HCT116 (cell line): ENCODE measurements around the gene TCHP. TPM values are rescaled to one million over a fixed set of nuclear protein-coding genes. Genes with fewer than 3 reads are reported as not detected.

Experiments
- ATAC-seq: fragments of 200-7000 bp; cut with Tn5 transposase; 2 replicates; pipeline ENCODE4 v1.9.1; 2020; ENCODE audit warnings: mild to moderate bottlenecking, moderate library complexity
- BruUV-seq: library from RNA; stranded (reverse); fragments of 400-500 nt; replicated peaks from 2 replicates; lab custom pipeline; 2021; lab: Mats Ljungman, UMichigan
- CTCF ChIA-PET: fragments of 300-600 bp; sonication (Branson Sonifier 250); formaldehyde crosslinking; loops from one replicate; lab custom pipeline; 2021; ENCODE audit warnings: antibody characterized with exemption; lab: Charles Lee
- POLR2A ChIA-PET: fragments of 300-600, 350-600 bp; sonication (Branson Sonifier 250); formaldehyde crosslinking; loops from one replicate; lab custom pipeline; 2021; ENCODE audit warnings: antibody characterized with exemption; lab: Charles Lee
- RAD21 ChIA-PET, 2 experiments: fragments of 300-600 bp; sonication (Branson Sonifier 250); formaldehyde crosslinking; loops; one replicate each; lab custom pipeline; 2023; ENCODE audit warnings: low total read pairs in 2 of 2; ENCODE audit not compliant: uncharacterized antibody in 2 of 2, unreplicated experiment in 2 of 2, low non-redundant PET in 1 of 2; lab: Charles Lee
- DNase-seq: peaks from one replicate; pipeline ENCODE4 v3.0.0-alpha.2; 2010; ENCODE audit warnings: low read depth, low spot score
- H2AFZ ChIP-seq: fragments of 200-600 bp; shearing (Covaris generic), sonication (generic); 2 replicates; pipeline ENCODE4 v1.6.1; 2017; ENCODE audit warnings: low read depth, mixed run types, mixed read lengths, antibody characterized with exemption, low read length; ENCODE audit not compliant: poor library complexity, severe bottlenecking
- H3K27ac ChIP-seq: 2 replicates; pipeline ENCODE4 v1.5.1; 2012; ENCODE audit warnings: low read depth, low read length
- H3K27me3 ChIP-seq: fragments of 200-600 bp; sonication (generic); 2 replicates; pipeline ENCODE4 v1.6.1; 2016; ENCODE audit warnings: mixed run types, low read length, mixed read lengths; ENCODE audit not compliant: insufficient read depth
- H3K36me3 ChIP-seq, 2 experiments: fragments of 200-500 bp in 1 of 2; fragments of 200-600 bp in 1 of 2; sonication (Bioruptor generic) in 1 of 2; sonication (generic) in 1 of 2; 2 replicates each; pipeline versions ENCODE4 v1.5.1 to v1.6.1; 2014 to 2016; ENCODE audit warnings: low read length in 2 of 2, inconsistent platforms in 1 of 2, mixed read lengths in 1 of 2, mixed run types in 1 of 2; ENCODE audit not compliant: insufficient read depth in 2 of 2, control insufficient read depth in 1 of 2
- H3K4me1 ChIP-seq, 2 experiments: fragments of 200-600 bp in 1 of 2; sonication (generic) in 1 of 2; 2 replicates each; pipeline versions ENCODE4 v1.5.1 to v1.6.1; 2012 to 2017; ENCODE audit warnings: low read length in 2 of 2, inconsistent platforms in 1 of 2, mild to moderate bottlenecking in 1 of 2, mixed read lengths in 1 of 2, mixed run types in 1 of 2, moderate library complexity in 1 of 2; ENCODE audit not compliant: insufficient read depth in 2 of 2, control insufficient read depth in 1 of 2
- H3K4me2 ChIP-seq: fragments of 200-600 bp; sonication (generic); 2 replicates; pipeline ENCODE4 v1.6.1; 2017; ENCODE audit warnings: mixed run types, low read length, mixed read lengths
- H3K4me3 ChIP-seq, 2 experiments: fragments of 200-600 bp in 1 of 2; sonication (generic) in 1 of 2; replicated peaks in 1 of 2; 2 replicates each; pipeline ENCODE4 v1.5.1; 2011 to 2016; ENCODE audit warnings: low read length in 2 of 2, control low read depth in 1 of 2, low read depth in 1 of 2, mild to moderate bottlenecking in 1 of 2, mixed read lengths in 1 of 2, mixed run types in 1 of 2
- H3K79me2 ChIP-seq: fragments of 200-600 bp; sonication (generic); 2 replicates; pipeline ENCODE4 v1.6.1; 2017; ENCODE audit warnings: mild to moderate bottlenecking, mixed run types, low read length, moderate library complexity, mixed read lengths; ENCODE audit not compliant: insufficient read depth
- H3K9ac ChIP-seq: fragments of 200-600 bp; sonication (generic); 2 replicates; pipeline ENCODE4 v1.6.1; 2016; ENCODE audit warnings: low read length, mixed read lengths
- H3K9me2 ChIP-seq: fragments of 200-600 bp; sonication (generic), shearing (Covaris generic); 2 replicates; pipeline ENCODE4 v1.6.1; 2017; ENCODE audit warnings: mixed run types, mild to moderate bottlenecking, moderate library complexity; ENCODE audit not compliant: insufficient read depth
- H3K9me3 ChIP-seq, 2 experiments: fragments of 200-500 bp in 1 of 2; fragments of 200-600 bp in 1 of 2; sonication (Bioruptor generic) in 1 of 2; sonication (generic) in 1 of 2; 2 replicates each; pipeline ENCODE4 v1.6.1; 2014 to 2017; ENCODE audit warnings: low read length in 2 of 2, mixed read lengths in 2 of 2, inconsistent platforms in 1 of 2, low read depth in 1 of 2, mild to moderate bottlenecking in 1 of 2, mixed run types in 1 of 2, moderate library complexity in 1 of 2; ENCODE audit not compliant: control insufficient read depth in 1 of 2, insufficient read depth in 1 of 2
- H4K20me1 ChIP-seq: fragments of 200-600 bp; sonication (generic), shearing (Covaris generic); 2 replicates; pipeline ENCODE4 v1.6.1; 2017; ENCODE audit warnings: mixed run types, mild to moderate bottlenecking, moderate library complexity; ENCODE audit not compliant: insufficient read depth
- CEBPB ChIP-seq: IDR thresholded peaks from 2 replicates; pipeline ENCODE4 v1.6.1; 2012; ENCODE audit warnings: low read depth
- EGR1 ChIP-seq: IDR thresholded peaks from 2 replicates; pipeline ENCODE4 v1.6.1; 2012; ENCODE audit warnings: low read depth
- FOSL1 ChIP-seq: IDR thresholded peaks from 2 replicates; pipeline ENCODE4 v1.6.1; 2012; ENCODE audit warnings: low read depth
- POLR2A ChIP-seq: IDR thresholded peaks from 2 replicates; pipeline ENCODE4 v1.7.0; 2011; ENCODE audit warnings: borderline replicate concordance; ENCODE audit not compliant: insufficient read depth, insufficient read length; ENCODE audit errors: extremely low read depth
- POLR2AphosphoS5 ChIP-seq: IDR thresholded peaks from 2 replicates; pipeline ENCODE4 v1.6.1; 2011; ENCODE audit warnings: mild to moderate bottlenecking, low read depth, low read length, moderate library complexity
- SRF ChIP-seq: IDR thresholded peaks from 2 replicates; pipeline ENCODE4 v1.6.1; 2012; ENCODE audit warnings: low read depth
- TCF7L2 ChIP-seq: IDR thresholded peaks from 2 replicates; pipeline ENCODE4 v1.7.0; 2011; ENCODE audit warnings: borderline replicate concordance, inconsistent platforms; ENCODE audit not compliant: insufficient read depth, insufficient read length; ENCODE audit errors: extremely low read depth
- ZBTB33 ChIP-seq: IDR thresholded peaks from 2 replicates; pipeline ENCODE4 v1.6.1; 2011; ENCODE audit warnings: mild to moderate bottlenecking, low read length, moderate library complexity; ENCODE audit not compliant: insufficient replicate concordance; ENCODE audit errors: extremely low read depth
- intact Hi-C: fragments of 100-400 bp; cut with micrococcal nuclease; formaldehyde crosslinking; loops from 2 replicates; pipeline ENCODE4 v1.10.0; 2022
- total RNA-seq: library from RNA; stranded (reverse); gene quantifications from one replicate; pipeline ENCODE4 v1.2.1, GENCODE V29; 2021; ENCODE audit not compliant: unreplicated experiment
- TF ChIP-seq, protein P1 (sequence below): IDR thresholded peaks from 2 replicates; pipeline ENCODE4 v1.6.1; 2012; ENCODE audit warnings: low read depth

TCHP gene
- total RNA-seq, 1 experiment from 2014 or later = 17.3 TPM

DNA sequence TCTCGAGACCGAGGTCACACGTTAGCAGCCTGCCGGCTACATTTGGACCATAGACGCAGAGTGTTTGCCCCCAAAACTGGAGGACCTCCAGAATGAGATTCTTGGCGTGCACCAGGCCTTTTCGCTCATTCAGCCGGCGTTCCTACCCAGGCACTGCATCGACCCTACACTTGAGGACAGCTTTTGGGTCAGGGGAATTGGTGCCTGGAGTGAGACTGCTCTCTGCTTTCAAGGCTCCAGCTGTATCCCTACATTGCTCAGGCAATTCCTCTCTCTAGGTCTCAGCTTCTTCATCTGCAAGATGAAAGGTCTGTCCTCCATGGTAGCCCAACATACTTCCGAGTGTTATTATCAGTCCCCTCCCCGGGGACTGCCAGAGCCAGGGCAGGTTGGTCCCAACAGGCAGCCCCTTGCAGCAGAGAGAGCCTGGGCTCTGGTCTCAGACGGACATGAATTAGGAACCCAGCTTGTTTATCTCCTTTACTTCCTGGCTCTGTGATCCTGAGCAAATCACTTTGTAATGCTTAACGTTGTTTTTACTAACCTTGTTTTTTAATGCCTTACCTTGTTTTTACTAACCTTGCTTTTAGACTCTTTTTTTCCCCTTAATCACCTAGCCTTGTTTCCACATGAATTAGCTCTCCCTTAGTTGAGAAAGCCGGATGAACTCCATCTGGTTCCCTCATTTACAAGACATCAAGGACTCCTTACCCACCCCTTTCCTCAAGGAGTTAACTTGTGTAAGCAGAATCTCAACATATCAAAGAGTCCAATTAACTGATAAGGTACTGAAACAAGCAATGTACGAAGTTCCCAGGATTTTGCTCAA lies 892 bp downstream of the TCHP start:
- H3K4me2 ChIP-seq = peak overlapping the region; percentile 90
- peak overlapping the region; percentile 80 for H3K9ac ChIP-seq
- BruUV-seq = no TSS peak
- H3K27ac ChIP-seq = peak overlapping the region; percentile 65
- ChIA-PET CTCF (interaction anchor here (0.8 to 1.7 kb wide), 3 partner anchors 10 to 56 kb away, joined by 3 to 10 read pairs (median 3); no protein-coding TSS in a partner anchor), POLR2A (no interaction called here), RAD21 (no interaction called here)
- peaks cover 18 to 27% of the 10 kb centered on the region in 2 experiments; a peak in 3 of 4 replicates for H3K36me3 ChIP-seq
- H3K79me2 ChIP-seq = peaks cover 18% of the 10 kb centered on the region; the same call in 1 of the 2 replicates
- peaks cover 6 to 25% of the 10 kb centered on the region in 2 experiments; a peak in 3 of 4 replicates for H3K4me1 ChIP-seq
- no peaks in the 10 kb centered on the region for H4K20me1 ChIP-seq
- ATAC-seq (peak; percentile 42), DNase-seq (no peak)
- peak overlapping the region; percentile 76 to 79 for H3K4me3 ChIP-seq
- peak overlapping the region; percentile 28 for H2AFZ ChIP-seq
- TF ChIP-seq SRF (no peak), ZBTB33 (no peak), FOSL1 (no peak), POLR2A (no peak), CEBPB (no peak), TCF7L2 (no peak), EGR1 (no peak), POLR2AphosphoS5 (no peak)
- TF ChIP-seq, protein P1, sequence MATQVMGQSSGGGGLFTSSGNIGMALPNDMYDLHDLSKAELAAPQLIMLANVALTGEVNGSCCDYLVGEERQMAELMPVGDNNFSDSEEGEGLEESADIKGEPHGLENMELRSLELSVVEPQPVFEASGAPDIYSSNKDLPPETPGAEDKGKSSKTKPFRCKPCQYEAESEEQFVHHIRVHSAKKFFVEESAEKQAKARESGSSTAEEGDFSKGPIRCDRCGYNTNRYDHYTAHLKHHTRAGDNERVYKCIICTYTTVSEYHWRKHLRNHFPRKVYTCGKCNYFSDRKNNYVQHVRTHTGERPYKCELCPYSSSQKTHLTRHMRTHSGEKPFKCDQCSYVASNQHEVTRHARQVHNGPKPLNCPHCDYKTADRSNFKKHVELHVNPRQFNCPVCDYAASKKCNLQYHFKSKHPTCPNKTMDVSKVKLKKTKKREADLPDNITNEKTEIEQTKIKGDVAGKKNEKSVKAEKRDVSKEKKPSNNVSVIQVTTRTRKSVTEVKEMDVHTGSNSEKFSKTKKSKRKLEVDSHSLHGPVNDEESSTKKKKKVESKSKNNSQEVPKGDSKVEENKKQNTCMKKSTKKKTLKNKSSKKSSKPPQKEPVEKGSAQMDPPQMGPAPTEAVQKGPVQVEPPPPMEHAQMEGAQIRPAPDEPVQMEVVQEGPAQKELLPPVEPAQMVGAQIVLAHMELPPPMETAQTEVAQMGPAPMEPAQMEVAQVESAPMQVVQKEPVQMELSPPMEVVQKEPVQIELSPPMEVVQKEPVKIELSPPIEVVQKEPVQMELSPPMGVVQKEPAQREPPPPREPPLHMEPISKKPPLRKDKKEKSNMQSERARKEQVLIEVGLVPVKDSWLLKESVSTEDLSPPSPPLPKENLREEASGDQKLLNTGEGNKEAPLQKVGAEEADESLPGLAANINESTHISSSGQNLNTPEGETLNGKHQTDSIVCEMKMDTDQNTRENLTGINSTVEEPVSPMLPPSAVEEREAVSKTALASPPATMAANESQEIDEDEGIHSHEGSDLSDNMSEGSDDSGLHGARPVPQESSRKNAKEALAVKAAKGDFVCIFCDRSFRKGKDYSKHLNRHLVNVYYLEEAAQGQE = no peak
- no peaks in the 10 kb centered on the region for H3K27me3 ChIP-seq
- intact Hi-C loops = no loop called here
- H3K9me2 ChIP-seq = no peaks in the 10 kb centered on the region
- H3K9me3 ChIP-seq = no peaks in the 10 kb centered on the region
